Aorta (tissue), 5 donors: Measurements from ENCODE around the gene FBXO46. TPM values are rescaled to one million over a fixed set of nuclear protein-coding genes. Genes with fewer than 3 reads are reported as not detected.
"Not testable (repeated sequence)": the region's sequence is repeated elsewhere in the genome, so short reads cannot be mapped to it uniquely, and the experiment has no call there.

Source experiments
- ATAC-seq: fragments of 200-7000 bp; cut with Tn5 transposase; one replicate; pipeline ENCODE4 v1.9.1; 2022; ENCODE audit warnings: moderate library complexity; ENCODE audit not compliant: low FRiP score
- DNase-seq, 2 donors: peaks; one replicate each; pipeline ENCODE4 v3.0.0-alpha.2; 2020
- H3K27ac ChIP-seq, 2 donors: one replicate each; pipeline ENCODE4 v1.5.1; 2013; ENCODE audit warnings: low read length in 2 of 2, mild to moderate bottlenecking in 2 of 2, moderate library complexity in 2 of 2, control low read depth in 1 of 2, inconsistent platforms in 1 of 2, low read depth in 1 of 2
- H3K27me3 ChIP-seq, 2 donors: one replicate each; pipeline ENCODE4 v1.6.1; 2013; ENCODE audit warnings: control low read depth in 1 of 2, low read length in 1 of 2, mild to moderate bottlenecking in 1 of 2, moderate library complexity in 1 of 2; ENCODE audit not compliant: insufficient read depth in 2 of 2, control insufficient read depth in 1 of 2
- H3K36me3 ChIP-seq, 2 donors: one replicate each; pipeline ENCODE4 v1.6.1; 2013; ENCODE audit warnings: control low read depth in 1 of 2, low read length in 1 of 2, mild to moderate bottlenecking in 1 of 2; ENCODE audit not compliant: insufficient read depth in 2 of 2, control insufficient read depth in 1 of 2
- H3K4me1 ChIP-seq, 2 donors: one replicate each; pipeline ENCODE4 v1.6.1; 2013; ENCODE audit warnings: low read length in 2 of 2, control low read depth in 1 of 2, mild to moderate bottlenecking in 1 of 2, moderate library complexity in 1 of 2; ENCODE audit not compliant: insufficient read depth in 2 of 2, control insufficient read depth in 1 of 2
- H3K4me3 ChIP-seq, 2 donors: one replicate each; pipeline ENCODE4 v1.5.1; 2013; ENCODE audit warnings: low read length in 2 of 2, control low read depth in 1 of 2, mild to moderate bottlenecking in 1 of 2
- H3K9me3 ChIP-seq: one replicate; pipeline ENCODE4 v1.6.1; 2013; ENCODE audit warnings: mild to moderate bottlenecking, low read length; ENCODE audit not compliant: control insufficient read depth
- WGBS, 2 donors: extraction: QIAGEN DNeasy Blood & Tissue Kit; methylation state at CpG; one replicate each; pipeline ENCODE4 v1.1.7; 2013; 5-methylcytosine and 5-hydroxymethylcytosine counted together
- intact Hi-C, 2 donors: fragments of 100-400 bp; cut with DNase I; formaldehyde crosslinking; loops; one replicate each; pipeline versions ENCODE4 v1.14.2 to v1.15.0; 2022
- polyA plus RNA-seq, 2 donors: library from polyadenylated mRNA; stranded (reverse); fragments of 200-250 nt; gene quantifications; one replicate each; pipeline ENCODE4 v1.2.3, GENCODE V29; 2013
- total RNA-seq, 2 donors: library from RNA; stranded (reverse); fragmentation: NEBNext Ultra II Directional; extraction: Animal tissue kit (Norgen Biotek cat#: 25700); gene quantifications; one replicate each; pipeline ENCODE4 v1.2.1, GENCODE V29; 2021
- donor health status: healthy with polysubstance abuse.
- donor health status: Bipolar disorder and iron deficiency.
- donor health status: DM: no; HTN: no; CAD: no.
- donor health status: DM: no; HTN: no; CAD: no.
- donor health status: DM: yes; HTN: yes; CAD: no.

Gene FBXO46
- total and polyA plus RNA-seq, 4 donors: 1.9 to 15.5 (median 8.9) TPM

- no peak for ATAC-seq
- no peak for DNase-seq
- no peak overlapping the region for H3K4me3 ChIP-seq
- H3K27me3 ChIP-seq: no peaks in the 10 kb centered on the region
- H3K36me3 ChIP-seq: no peaks in the 10 kb centered on the region
- 84 to 88% methylated on average over 5 of the region's 5 CpGs for WGBS, 2 donors
- H3K4me1 ChIP-seq: no peaks in the 10 kb centered on the region
- H3K27ac ChIP-seq: no peak overlapping the region
- intact Hi-C loops: no loop called here
- no peaks in the 10 kb centered on the region for H3K9me3 ChIP-seq
These were observed 16.8 kb upstream of the FBXO46 start for GRCh38 chr19:45747513-45747912.

- DNase-seq (no peak), ATAC-seq (no peak)
- Histone ChIP-seq H3K9me3 (no peaks in the 10 kb centered on the region), H3K4me3 (no peak overlapping the region), H3K4me1 (no peaks in the 10 kb centered on the region), H3K36me3 (no peaks in the 10 kb centered on the region), H3K27me3 (no peaks in the 10 kb centered on the region), H3K27ac (no peak overlapping the region)
- 58 to 61% methylated on average over 5 of the region's 5 CpGs for WGBS, 2 donors
- intact Hi-C loops: no loop called here
These were observed 16.2 kb upstream of the FBXO46 start for GRCh38 chr19:45746866-45747265.

GRCh38 chr19:45745606-45746005, 14.9 kb upstream of the FBXO46 start:
- no peak overlapping the region for H3K4me3 ChIP-seq
- no peak for ATAC-seq
- DNase-seq: no peak
- no peaks in the 10 kb centered on the region for H3K4me1 ChIP-seq
- WGBS, 2 donors: 84 to 88% methylated on average over 6 of the region's 6 CpGs
- no peaks in the 10 kb centered on the region for H3K9me3 ChIP-seq
- intact Hi-C loops: no loop called here
- no peaks in the 10 kb centered on the region for H3K27me3 ChIP-seq
- H3K27ac ChIP-seq: no peak overlapping the region
- no peaks in the 10 kb centered on the region for H3K36me3 ChIP-seq

- no peaks in the 10 kb centered on the region for H3K36me3 ChIP-seq
- no peak overlapping the region for H3K4me3 ChIP-seq
- ATAC-seq: no peak
- 69 to 77% methylated on average over 4 of the region's 4 CpGs for WGBS, 2 donors
- no peaks in the 10 kb centered on the region for H3K4me1 ChIP-seq
- H3K9me3 ChIP-seq: no peaks in the 10 kb centered on the region
- no peak overlapping the region for H3K27ac ChIP-seq
- intact Hi-C loops: no loop called here
- no peaks in the 10 kb centered on the region for H3K27me3 ChIP-seq
- DNase-seq: no peak
These were observed 12.3 kb upstream of the FBXO46 start for GRCh38 chr19:45742969-45743368.

GRCh38 chr19:45739498-45740439, 9.1 kb upstream of the FBXO46 start:
- intact Hi-C loops: no loop called here
- H3K4me1 ChIP-seq: no peaks in the 10 kb centered on the region
- no peaks in the 10 kb centered on the region for H3K9me3 ChIP-seq

GRCh38 chr19:45733160-45733810, 2.6 kb upstream of the FBXO46 start, which contains the start of gene MEIOSIN:
MEIOSIN (plus strand) TSS chr19:45733439; CDS start chr19:45735377, 1,938 bp downstream.
- no peak for DNase-seq
- ATAC-seq: no peak
- Histone ChIP-seq H3K4me1 (no peaks in the 10 kb centered on the region), H3K27ac (no peak within 1 kb of the TSS), H3K9me3 (no peaks in the 10 kb centered on the region), H3K4me3 (no peak within 1 kb of the TSS), H3K36me3 (no peaks in the 10 kb centered on the region), H3K27me3 (no peaks in the 10 kb centered on the region)
- WGBS, 2 donors: 90 to 92% methylated on average over 59 of the region's 59 CpGs
- intact Hi-C loops: loop anchor here (5.0 kb wide), 1 partner anchor 34 kb away; the partner anchor contains the start of gene SIX5 (in 2 of the 2)

More at GRCh38 chr19:45739498-45740439, 9.1 kb upstream of the FBXO46 start:
- DNase-seq (no peak), ATAC-seq (no peak)
- WGBS, 2 donors: 88 to 93% methylated on average over 10 of the region's 10 CpGs
- no peaks in the 10 kb centered on the region for H3K36me3 ChIP-seq
- no peaks in the 10 kb centered on the region for H3K27me3 ChIP-seq
- no peak overlapping the region for H3K27ac ChIP-seq
- no peak overlapping the region for H3K4me3 ChIP-seq

- Histone ChIP-seq H3K4me3 (peak overlapping the region; percentile 74 to 83), H3K36me3 (no peaks in the 10 kb centered on the region), H3K4me1 (no peaks in the 10 kb centered on the region), H3K27ac (no peak overlapping the region), H3K27me3 (no peaks in the 10 kb centered on the region), H3K9me3 (no peaks in the 10 kb centered on the region)
- intact Hi-C loops: loop anchor here (5.0 kb wide), 1 partner anchor 37 kb away; the partner anchor contains the start of gene SIX5 (in 2 of the 2)
- 6 to 8% methylated on average over 10 of the region's 10 CpGs for WGBS, 2 donors
- ATAC-seq (no peak), DNase-seq (no peak)
These were observed 851 bp downstream of the FBXO46 start for GRCh38 chr19:45729800-45730290.

GRCh38 chr19:45728683-45729082, 2.0 kb downstream of the FBXO46 start:
- intact Hi-C loops, H3K36me3 ChIP-seq, H3K27me3 ChIP-seq, DNase-seq, H3K4me3 ChIP-seq, ATAC-seq, H3K9me3 ChIP-seq, H3K4me1 ChIP-seq, H3K27ac ChIP-seq: not testable (repeated sequence)
- WGBS, 2 donors: 92 to 94% methylated on average over 18 of the region's 18 CpGs
